HAP-1 (cell line): ENCODE results near the gene HMOX1.

ENCODE experiments used
- DNase-seq, 2 experiments: peaks; one replicate each; pipeline ENCODE4 v3.0.0-alpha.2; 2016 to 2020; ENCODE audit warnings: low spot score in 2 of 2
- H3K27me3 ChIP-seq: fragments of 250-450 bp; sonication (Bioruptor Pico); 2 replicates; pipeline ENCODE4 v1.5.1; 2020; ENCODE audit warnings: low read depth, mild to moderate bottlenecking, moderate library complexity
- H3K36me3 ChIP-seq: fragments of 250-450 bp; sonication (Bioruptor Pico); replicated peaks from 2 replicates; pipeline ENCODE4 v1.5.1; 2020; ENCODE audit warnings: mild to moderate bottlenecking
- H3K4me1 ChIP-seq: fragments of 250-450 bp; sonication (Bioruptor Pico); 2 replicates; pipeline ENCODE4 v1.5.1; 2020; ENCODE audit warnings: mild to moderate bottlenecking
- H3K4me3 ChIP-seq: fragments of 250-450 bp; sonication (Bioruptor Pico); 2 replicates; pipeline ENCODE4 v1.5.1; 2020; ENCODE audit warnings: mild to moderate bottlenecking, moderate library complexity
- H3K9me3 ChIP-seq: fragments of 250-450 bp; sonication (Bioruptor Pico); 2 replicates; pipeline ENCODE4 v1.5.1; 2020; ENCODE audit warnings: mild to moderate bottlenecking, moderate library complexity
- in situ Hi-C: fragments of 300-500 bp; cut with MboI; formaldehyde crosslinking; loops from 3 replicates; pipeline ENCODE4 v1.14.3; 2020; ENCODE audit warnings: low sequenced_read_pairs, inconsistent platforms, mixed read lengths

Gene HMOX1

DNA sequence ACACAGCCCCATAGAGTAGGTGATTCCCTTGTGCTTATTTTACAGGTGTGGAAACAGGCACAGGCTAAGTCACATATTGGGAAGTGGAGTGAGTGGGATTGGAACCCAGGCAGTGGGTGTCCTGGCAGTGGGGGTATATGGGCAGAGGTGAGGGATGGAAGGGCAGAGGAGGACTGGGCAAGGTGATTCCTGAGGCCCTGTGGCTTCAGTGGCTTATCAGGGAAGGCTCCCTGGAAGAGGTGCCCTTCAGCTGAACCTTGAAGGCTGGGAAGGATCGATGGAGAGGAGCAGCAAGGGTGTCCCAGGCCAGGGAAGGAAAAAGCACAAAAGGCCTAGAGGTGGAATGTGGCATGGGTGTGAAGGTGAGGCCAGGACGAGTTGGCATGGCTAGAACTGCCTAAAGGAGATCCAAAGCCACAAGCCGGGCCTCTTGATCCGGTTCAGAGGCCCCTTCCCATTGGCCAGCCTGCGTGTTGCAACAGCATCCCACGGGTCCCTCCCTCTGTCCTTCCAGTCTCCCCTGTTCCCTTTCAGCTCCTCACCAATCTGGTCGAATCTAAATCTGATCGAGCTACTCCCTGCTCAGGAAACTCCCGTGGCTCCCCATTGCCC is 60.7 kb downstream of the HMOX1 start:
- no peaks in the 10 kb centered on the region for H3K4me1 ChIP-seq
- H3K9me3 ChIP-seq = no peaks in the 10 kb centered on the region
- no peaks in the 10 kb centered on the region for H3K27me3 ChIP-seq
- H3K36me3 ChIP-seq = no peaks in the 10 kb centered on the region; the same call in none of the 2 replicates
- in situ Hi-C loops = no loop called here
- DNase-seq = no peak
- no peak overlapping the region for H3K4me3 ChIP-seq

DNA sequence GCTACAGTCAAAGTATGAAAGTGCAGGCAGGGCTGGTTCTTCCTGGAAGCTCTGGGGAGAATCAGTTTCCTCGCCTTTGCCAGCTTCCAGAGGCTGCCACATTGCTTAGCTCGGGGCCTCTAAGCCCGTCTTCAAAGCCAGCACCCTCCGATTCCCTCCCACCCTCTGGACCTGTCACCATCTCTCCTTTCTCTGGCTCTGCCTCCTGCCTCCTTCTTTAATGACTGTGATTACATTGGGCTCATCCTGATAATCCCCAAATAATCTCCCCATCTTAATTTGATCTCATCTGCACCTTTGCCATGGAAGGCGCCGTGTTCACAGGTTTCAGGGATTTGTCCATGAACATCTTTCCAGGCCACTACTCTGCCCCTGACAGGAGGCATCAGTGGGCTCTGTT is 61.6 kb downstream of the HMOX1 start:
- no peak for DNase-seq
- H3K4me3 ChIP-seq = no peak overlapping the region
- no peaks in the 10 kb centered on the region for H3K9me3 ChIP-seq
- H3K27me3 ChIP-seq = no peaks in the 10 kb centered on the region
- no peaks in the 10 kb centered on the region; the same call in none of the 2 replicates for H3K36me3 ChIP-seq
- H3K4me1 ChIP-seq = no peaks in the 10 kb centered on the region
- in situ Hi-C loops = no loop called here

DNA sequence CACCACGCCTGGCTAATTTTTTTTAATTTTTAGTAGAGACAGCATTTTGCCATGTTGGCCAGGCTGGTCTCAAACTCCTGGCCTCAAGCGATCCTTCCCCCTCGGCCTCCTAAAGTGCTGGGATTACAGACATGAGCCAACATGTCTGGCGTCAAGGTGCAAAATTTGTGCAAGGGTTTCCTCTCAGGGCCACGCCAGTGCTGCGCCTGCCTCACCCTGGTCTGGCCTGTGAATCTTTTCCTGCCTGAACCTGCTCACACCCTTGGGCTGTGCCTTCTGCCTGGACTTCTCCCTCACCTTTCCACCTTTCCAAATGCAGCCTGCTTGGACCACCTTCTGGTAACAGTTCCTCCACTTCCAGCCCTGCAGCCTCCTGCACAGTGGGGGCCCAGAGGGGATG is 62.4 kb downstream of the HMOX1 start:
- Histone ChIP-seq H3K4me1 (no peaks in the 10 kb centered on the region), H3K36me3 (peaks cover 1% of the 10 kb centered on the region), H3K4me3 (no peak overlapping the region), H3K27me3 (no peaks in the 10 kb centered on the region), H3K9me3 (no peaks in the 10 kb centered on the region)
- in situ Hi-C loops = no loop called here
- no peak for DNase-seq
